ENCODE data around the gene PRKX.

DNA sequence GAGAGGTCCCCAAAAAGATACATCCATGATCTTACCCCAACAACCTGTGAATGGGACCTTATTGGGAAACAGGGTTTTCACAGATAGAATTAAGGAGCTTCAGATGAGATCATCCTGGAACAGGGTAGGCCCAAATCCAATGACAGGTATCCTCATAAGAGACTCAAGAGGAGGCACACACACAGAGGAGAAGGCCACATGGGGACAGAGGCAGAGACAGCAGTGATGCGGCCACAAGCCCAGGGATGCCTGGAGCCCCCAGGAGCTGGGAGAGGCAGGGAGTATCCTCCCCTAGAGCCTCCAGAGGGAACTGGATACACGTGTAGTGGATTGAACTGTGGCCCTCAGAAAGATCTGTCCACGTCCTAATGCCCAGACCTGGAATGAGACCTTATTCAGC lies 82.3 kb downstream of the PRKX start:
- TF ChIP-seq, protein P1, sequence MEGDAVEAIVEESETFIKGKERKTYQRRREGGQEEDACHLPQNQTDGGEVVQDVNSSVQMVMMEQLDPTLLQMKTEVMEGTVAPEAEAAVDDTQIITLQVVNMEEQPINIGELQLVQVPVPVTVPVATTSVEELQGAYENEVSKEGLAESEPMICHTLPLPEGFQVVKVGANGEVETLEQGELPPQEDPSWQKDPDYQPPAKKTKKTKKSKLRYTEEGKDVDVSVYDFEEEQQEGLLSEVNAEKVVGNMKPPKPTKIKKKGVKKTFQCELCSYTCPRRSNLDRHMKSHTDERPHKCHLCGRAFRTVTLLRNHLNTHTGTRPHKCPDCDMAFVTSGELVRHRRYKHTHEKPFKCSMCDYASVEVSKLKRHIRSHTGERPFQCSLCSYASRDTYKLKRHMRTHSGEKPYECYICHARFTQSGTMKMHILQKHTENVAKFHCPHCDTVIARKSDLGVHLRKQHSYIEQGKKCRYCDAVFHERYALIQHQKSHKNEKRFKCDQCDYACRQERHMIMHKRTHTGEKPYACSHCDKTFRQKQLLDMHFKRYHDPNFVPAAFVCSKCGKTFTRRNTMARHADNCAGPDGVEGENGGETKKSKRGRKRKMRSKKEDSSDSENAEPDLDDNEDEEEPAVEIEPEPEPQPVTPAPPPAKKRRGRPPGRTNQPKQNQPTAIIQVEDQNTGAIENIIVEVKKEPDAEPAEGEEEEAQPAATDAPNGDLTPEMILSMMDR (IDR thresholded peaks at IDR 0.05), result no peak
- TF ChIP-seq EP300 (IDR thresholded peaks at IDR 0.05), result no peak
- no peak for TF ChIP-seq POLR2A (IDR thresholded peaks at IDR 0.05)
